OCI-M1 (cell line): ENCODE measurements around the gene FOXD4L5.
"Not testable (repeated sequence)": the region's sequence is repeated elsewhere in the genome, so short reads cannot be mapped to it uniquely, and the experiment has no call there.

Experiments
- DNase-seq: peaks from one replicate; lab custom pipeline; 2025; lab: John Stamatoyannopoulos, UW

The FOXD4L5 gene

DNA sequence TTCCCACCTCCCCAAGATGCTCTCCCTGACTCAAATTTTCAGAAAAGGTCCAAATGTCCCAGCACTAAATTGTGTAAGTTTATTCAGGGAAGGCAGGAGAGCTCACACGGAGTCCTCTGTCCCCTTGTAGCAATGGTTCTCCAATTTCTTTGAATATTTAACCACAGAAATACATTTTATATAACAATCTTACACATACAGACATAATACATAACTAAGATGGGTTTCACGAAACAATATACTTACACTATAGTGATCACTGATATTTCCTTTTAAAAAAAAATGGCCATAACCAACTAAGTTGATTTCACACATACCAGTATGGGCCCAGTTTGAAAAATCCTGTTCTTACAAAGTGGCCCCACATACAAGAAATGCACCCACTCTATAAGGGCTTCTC lies at the start of gene FOXD4L5:
TSS of gene FOXD4L5 (minus strand) at position 101 of the 400 bp plus-strand sequence. CDS start 832 bp downstream, outside the sequence.
- not testable (repeated sequence) for DNase-seq

DNA sequence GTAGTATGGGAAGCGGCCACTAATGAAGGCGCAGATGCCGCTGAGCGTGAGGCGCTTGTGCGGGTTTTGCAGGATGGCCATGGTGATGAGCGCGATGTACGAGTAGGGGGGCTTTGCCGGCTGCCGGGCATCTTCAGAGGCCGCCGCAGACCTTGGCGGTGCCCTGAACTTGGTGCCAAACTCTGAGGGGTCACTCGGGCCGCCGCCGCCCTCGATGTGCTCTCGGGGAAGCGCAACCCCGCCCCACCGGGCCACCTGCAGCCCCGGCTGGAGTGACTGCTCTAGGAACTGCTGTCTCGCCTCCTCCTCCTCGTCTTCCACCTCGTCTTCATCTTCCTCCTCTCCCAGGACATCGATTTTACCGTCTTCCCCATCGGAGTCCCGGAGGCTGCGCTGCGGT lies 1.1 kb downstream of the FOXD4L5 start:
- DNase-seq: not testable (repeated sequence)

DNA sequence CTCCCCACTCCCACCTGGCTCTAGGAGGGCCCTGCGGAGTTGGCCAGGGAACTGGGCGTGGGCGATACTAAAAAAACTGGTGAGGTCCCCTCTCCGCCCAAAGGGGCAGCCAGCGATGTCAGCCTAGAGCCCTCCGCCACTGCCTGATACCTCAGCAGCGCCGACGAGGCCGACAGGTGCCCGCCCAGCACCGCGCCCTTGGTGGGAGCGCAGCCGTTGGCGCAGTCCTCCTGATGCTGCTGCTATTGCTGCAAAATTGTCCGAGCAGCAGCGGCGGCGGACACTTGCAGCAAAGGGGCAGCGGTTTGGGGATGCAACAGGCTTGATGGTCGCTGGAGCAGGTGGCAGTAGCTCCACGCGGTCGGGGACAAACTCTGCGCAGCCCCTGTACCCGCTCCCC lies 2.0 kb downstream of the FOXD4L5 start:
- DNase-seq: not testable (repeated sequence)
